ENCODE results near the gene SUOX. TPM values are rescaled to one million over a fixed set of nuclear protein-coding genes. Genes with fewer than 3 reads are reported as not detected.
"Not testable (repeated sequence)": the region's sequence is repeated elsewhere in the genome, so short reads cannot be mapped to it uniquely, and the experiment has no call there.

SUOX gene
- total RNA-seq, 1 donor from 2014 or later: 15.5 TPM

DNA sequence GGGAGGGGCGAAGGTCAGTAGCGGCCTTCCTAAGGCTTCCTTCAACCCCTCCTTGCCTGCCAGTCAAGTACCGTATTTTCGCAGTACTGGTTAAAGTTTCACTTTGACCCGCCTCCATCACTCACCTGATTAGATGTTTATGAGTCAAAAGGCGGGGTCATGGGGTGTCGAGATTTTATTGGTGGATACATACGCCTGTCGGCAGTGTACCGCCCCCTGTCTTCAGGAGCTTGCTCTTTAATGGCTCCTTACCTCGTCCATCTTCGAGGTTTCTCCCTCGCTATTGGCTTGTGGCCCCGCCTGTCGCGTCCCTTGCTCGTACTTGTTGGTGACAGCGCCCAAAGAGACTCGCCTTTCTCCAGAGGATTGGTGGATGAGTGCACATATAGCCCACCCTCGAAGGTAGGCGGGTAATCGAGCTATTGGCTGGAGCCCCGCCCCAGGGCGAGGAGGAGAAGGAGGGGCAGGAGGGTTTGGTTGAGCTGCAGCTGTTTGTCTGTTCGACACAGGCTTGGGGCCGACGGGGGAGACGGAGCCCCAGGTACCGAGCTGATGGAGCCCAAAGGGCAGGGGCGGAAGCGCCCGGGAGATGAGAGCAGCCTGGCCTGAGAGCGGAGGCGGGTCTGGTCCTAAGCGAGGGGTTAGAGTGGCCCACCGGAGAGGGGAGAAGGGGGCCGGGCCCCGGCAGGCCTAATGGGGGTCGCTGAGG is 23.3 kb upstream of the SUOX start, which contains the start of gene RAB5B:
Gene RAB5B, plus strand, starts transcription at position 480 of the 709 bp plus-strand sequence. CDS start 12,883 bp downstream, outside the sequence.
- Histone ChIP-seq H3K36me3 (peaks cover 0 to 5% of the 10 kb centered on the region in 2 donors), H3K4me3 (peak within 1 kb of the TSS; percentile 85 to 99), H3K27me3 (no peaks in the 10 kb centered on the region), H3K9me3 (no peaks in the 10 kb centered on the region), H3K4me1 (peaks cover 48% of the 10 kb centered on the region), H3K27ac (peak within 1 kb of the TSS; percentile 97)
- intact Hi-C loops (cut with DNase I): no loop called here
- TF ChIP-seq POLR2AphosphoS5 (IDR thresholded peaks at IDR 0.05; ENCODE audit: insufficient read depth in 1 of 2, low read depth in 1 of 2): peak; percentile 95 to 99
- TF ChIP-seq POLR2A (IDR thresholded peaks at IDR 0.05): peak; percentile 81 to 89
- TF ChIP-seq, protein P1, sequence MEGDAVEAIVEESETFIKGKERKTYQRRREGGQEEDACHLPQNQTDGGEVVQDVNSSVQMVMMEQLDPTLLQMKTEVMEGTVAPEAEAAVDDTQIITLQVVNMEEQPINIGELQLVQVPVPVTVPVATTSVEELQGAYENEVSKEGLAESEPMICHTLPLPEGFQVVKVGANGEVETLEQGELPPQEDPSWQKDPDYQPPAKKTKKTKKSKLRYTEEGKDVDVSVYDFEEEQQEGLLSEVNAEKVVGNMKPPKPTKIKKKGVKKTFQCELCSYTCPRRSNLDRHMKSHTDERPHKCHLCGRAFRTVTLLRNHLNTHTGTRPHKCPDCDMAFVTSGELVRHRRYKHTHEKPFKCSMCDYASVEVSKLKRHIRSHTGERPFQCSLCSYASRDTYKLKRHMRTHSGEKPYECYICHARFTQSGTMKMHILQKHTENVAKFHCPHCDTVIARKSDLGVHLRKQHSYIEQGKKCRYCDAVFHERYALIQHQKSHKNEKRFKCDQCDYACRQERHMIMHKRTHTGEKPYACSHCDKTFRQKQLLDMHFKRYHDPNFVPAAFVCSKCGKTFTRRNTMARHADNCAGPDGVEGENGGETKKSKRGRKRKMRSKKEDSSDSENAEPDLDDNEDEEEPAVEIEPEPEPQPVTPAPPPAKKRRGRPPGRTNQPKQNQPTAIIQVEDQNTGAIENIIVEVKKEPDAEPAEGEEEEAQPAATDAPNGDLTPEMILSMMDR (IDR thresholded peaks at IDR 0.05): peak in 1 of 3 experiments; percentile 16
- peak; percentile 100 for DNase-seq (ENCODE audit: extremely low spot score in 2 of 2)

DNA sequence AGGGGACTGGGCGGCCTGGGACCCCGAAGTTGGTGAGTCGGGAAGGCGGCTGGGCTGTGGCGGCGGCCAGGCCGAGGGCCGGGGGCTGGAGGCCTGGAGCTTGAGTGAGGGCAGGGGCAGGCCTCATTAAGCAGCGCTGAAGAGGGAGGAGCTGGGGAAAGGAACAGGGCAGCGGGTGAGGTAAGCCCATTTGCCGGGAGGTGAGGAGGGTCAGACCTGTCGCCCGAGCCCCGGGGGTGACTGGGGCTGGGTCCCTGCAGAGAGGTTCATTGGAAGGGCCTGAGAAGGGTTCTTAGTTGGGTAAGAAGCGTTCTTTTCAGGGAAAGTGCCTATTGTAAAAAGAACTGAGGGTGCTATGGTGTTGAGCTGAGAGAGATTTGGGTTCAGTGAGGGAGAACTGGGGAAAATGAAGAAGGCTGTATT is 22.8 kb upstream of the SUOX start:
- peak in 1 of 2 donors; percentile 72 for TF ChIP-seq POLR2AphosphoS5 (IDR thresholded peaks at IDR 0.05; ENCODE audit: insufficient read depth in 1 of 2, low read depth in 1 of 2)
- TF ChIP-seq, protein P1 (IDR thresholded peaks at IDR 0.05): no peak
- intact Hi-C loops (cut with DNase I): no loop called here

DNA sequence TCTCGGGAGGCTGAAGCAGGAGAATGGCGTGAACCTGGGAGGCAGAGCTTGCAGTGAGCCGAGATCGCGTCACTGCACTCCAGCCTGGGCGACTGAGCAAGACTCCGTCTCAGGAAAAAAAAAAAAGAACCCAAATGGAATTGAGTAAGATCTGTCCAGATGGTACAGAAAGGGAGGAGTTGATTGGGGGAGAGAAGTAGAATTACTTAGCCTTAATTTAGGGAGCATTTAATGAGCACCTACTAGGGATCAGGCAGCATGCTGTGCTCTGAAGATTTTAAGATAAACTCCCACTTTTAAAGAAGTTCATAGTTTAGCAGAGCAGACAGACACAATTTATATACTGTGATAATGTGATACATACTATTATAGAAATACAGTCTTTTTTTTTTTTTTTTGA is 18.7 kb upstream of the SUOX start:
- Histone ChIP-seq H3K36me3 (peaks cover 0 to 32% of the 10 kb centered on the region in 2 donors), H3K27ac (no peak overlapping the region), H3K9me3 (no peaks in the 10 kb centered on the region), H3K27me3 (no peaks in the 10 kb centered on the region), H3K4me1 (peaks cover 38% of the 10 kb centered on the region), H3K4me3 (no peak overlapping the region)
- no peak for DNase-seq (ENCODE audit: extremely low spot score in 2 of 2)
- TF ChIP-seq, protein P1 (IDR thresholded peaks at IDR 0.05): no peak
- TF ChIP-seq POLR2AphosphoS5 (IDR thresholded peaks at IDR 0.05; ENCODE audit: insufficient read depth in 1 of 2, low read depth in 1 of 2) (no peak), POLR2A (IDR thresholded peaks at IDR 0.05) (no peak)
- intact Hi-C loops (cut with DNase I): no loop called here

More for the DNA sequence above, 22.8 kb upstream of the SUOX start:
- peak overlapping the region; percentile 85 to 99 for H3K4me3 ChIP-seq
- DNase-seq (ENCODE audit: extremely low spot score in 2 of 2): peak in 1 of 2 donors; percentile 93
- peaks cover 50% of the 10 kb centered on the region for H3K4me1 ChIP-seq
- no peaks in the 10 kb centered on the region for H3K27me3 ChIP-seq
- H3K27ac ChIP-seq: peak overlapping the region; percentile 97
- H3K9me3 ChIP-seq: no peaks in the 10 kb centered on the region
- peaks cover 0 to 6% of the 10 kb centered on the region in 2 donors for H3K36me3 ChIP-seq

DNA sequence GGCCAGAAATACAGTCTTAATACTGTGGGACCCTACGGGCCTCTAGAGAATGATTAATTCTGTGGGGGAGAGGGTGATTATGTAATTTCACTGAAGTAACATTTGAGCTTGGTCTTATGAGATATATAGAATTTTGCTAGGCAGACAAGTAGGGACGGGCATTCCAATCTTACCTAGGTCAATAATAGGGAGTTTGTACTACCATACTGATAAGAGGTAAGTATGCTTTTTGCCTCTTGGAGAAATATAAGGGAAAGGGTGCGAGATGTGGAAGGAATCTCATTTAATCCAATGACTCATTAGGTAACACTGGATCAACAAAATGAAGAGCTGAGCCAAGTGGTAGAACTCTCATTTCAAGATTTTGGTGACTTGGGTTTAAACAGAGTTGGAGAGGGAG is 18.0 kb upstream of the SUOX start:
- H3K4me3 ChIP-seq: no peak overlapping the region
- H3K27ac ChIP-seq: no peak overlapping the region
- peaks cover 0 to 36% of the 10 kb centered on the region in 2 donors for H3K36me3 ChIP-seq
- DNase-seq (ENCODE audit: extremely low spot score in 2 of 2): no peak
- H3K4me1 ChIP-seq: peaks cover 38% of the 10 kb centered on the region
- no peaks in the 10 kb centered on the region for H3K9me3 ChIP-seq
- intact Hi-C loops (cut with DNase I): no loop called here
- TF ChIP-seq POLR2AphosphoS5 (IDR thresholded peaks at IDR 0.05; ENCODE audit: insufficient read depth in 1 of 2, low read depth in 1 of 2): no peak
- no peak for TF ChIP-seq POLR2A (IDR thresholded peaks at IDR 0.05)
- TF ChIP-seq, protein P1 (IDR thresholded peaks at IDR 0.05): no peak
- no peaks in the 10 kb centered on the region for H3K27me3 ChIP-seq

DNA sequence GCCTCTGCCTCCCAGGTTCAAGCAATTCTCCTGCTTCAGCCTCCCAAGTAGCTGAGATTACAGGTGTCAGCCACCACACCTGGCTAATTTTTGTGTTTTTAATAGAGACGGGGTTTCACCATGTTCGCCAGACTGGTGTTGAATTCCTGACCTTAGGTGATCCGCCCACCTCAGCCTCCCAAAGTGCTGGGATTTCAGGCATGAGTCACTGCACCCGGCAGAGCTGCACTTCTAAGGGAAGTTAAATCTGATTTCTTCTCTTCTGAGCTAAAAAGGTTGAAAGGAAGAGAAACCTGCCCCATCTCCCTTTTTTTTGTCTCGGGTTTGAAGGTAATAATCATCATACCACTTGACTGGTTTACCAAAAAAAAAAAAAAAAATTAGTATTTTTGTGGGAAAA is 15.2 kb upstream of the SUOX start:
- H3K4me3 ChIP-seq; DNase-seq (ENCODE audit: extremely low spot score in 2 of 2); intact Hi-C loops (cut with DNase I); H3K9me3 ChIP-seq; H3K27ac ChIP-seq; H3K27me3 ChIP-seq: not testable (repeated sequence)
- peaks cover 14% of the 10 kb centered on the region for H3K4me1 ChIP-seq
- peaks cover 0 to 59% of the 10 kb centered on the region in 2 donors for H3K36me3 ChIP-seq

Measured in vagina (tissue), 2 donors.